HepG2 (cell line): Measurements from ENCODE around the gene TXNRD2. TPM values are rescaled to one million over a fixed set of nuclear protein-coding genes. Genes with fewer than 3 reads are reported as not detected.

Source experiments
- CBFB ChIP-seq: sonication (generic); formaldehyde crosslinking; IDR thresholded peaks from 2 replicates; pipeline ENCODE4 v1.4.0; 2020; ENCODE audit warnings: missing genetic modification reagents
- CEBPB ChIP-seq: IDR thresholded peaks from 2 replicates; pipeline ENCODE4 v1.6.1; 2011; ENCODE audit warnings: low read depth, low read length, improper control_type of control experiment, borderline replicate concordance
- CEBPG ChIP-seq: IDR thresholded peaks from 2 replicates; pipeline ENCODE4 v1.6.1; 2016
- CHCHD3 ChIP-seq: sonication (generic); formaldehyde crosslinking; IDR thresholded peaks from 2 replicates; pipeline ENCODE4 v1.8.0; 2022; ENCODE audit warnings: mild to moderate bottlenecking, missing genetic modification reagents, moderate library complexity
- FIP1L1 ChIP-seq: fragments of 200-400 bp; formaldehyde crosslinking; IDR thresholded peaks from 2 replicates; pipeline ENCODE4 v1.6.1; 2018; ENCODE audit warnings: low read depth, mild to moderate bottlenecking, low read length, moderate library complexity, borderline replicate concordance; ENCODE audit not compliant: insufficient read depth
- HNF4A ChIP-seq: sonication (generic); formaldehyde crosslinking; IDR thresholded peaks from 2 replicates; pipeline ENCODE4 v1.4.0; 2020; ENCODE audit warnings: missing genetic modification reagents
- LBX2 ChIP-seq: sonication (generic); formaldehyde crosslinking; IDR thresholded peaks from 2 replicates; pipeline ENCODE4 v1.5.0; 2020; ENCODE audit warnings: missing genetic modification reagents, mild to moderate bottlenecking, borderline replicate concordance
- MLX ChIP-seq: IDR thresholded peaks from 2 replicates; pipeline ENCODE4 v1.6.1; 2016
- RERE ChIP-seq: IDR thresholded peaks from 2 replicates; pipeline ENCODE4 v1.6.1; 2016; ENCODE audit warnings: low read depth, missing genetic modification reagents, missing compliant biosample characterization
- SP4 ChIP-seq: sonication (generic); formaldehyde crosslinking; IDR thresholded peaks from 2 replicates; pipeline ENCODE4 v1.8.1; 2023; ENCODE audit warnings: mild to moderate bottlenecking, missing genetic modification reagents
- ZNF124 ChIP-seq: sonication (generic); formaldehyde crosslinking; IDR thresholded peaks from 2 replicates; pipeline ENCODE4 v1.4.0; 2020; ENCODE audit warnings: missing genetic modification reagents
- ZNF761 ChIP-seq: sonication (generic); formaldehyde crosslinking; conservative IDR thresholded peaks from 2 replicates; pipeline ENCODE4 v1.4.0; 2020; ENCODE audit warnings: mild to moderate bottlenecking, missing genetic modification reagents
- ZSCAN25 ChIP-seq: sonication (generic); formaldehyde crosslinking; IDR thresholded peaks from 2 replicates; pipeline ENCODE4 v1.8.0; 2022; ENCODE audit warnings: mild to moderate bottlenecking, missing genetic modification reagents
- polyA plus RNA-seq, 8 experiments: library from polyadenylated mRNA; depleted of rRNA in 3 of 8; stranded (reverse) in 7 of 8; unstranded in 1 of 8; fragments of >200 nt; fragmentation: Illumina TruSeq in 4 of 8; extraction: Trizol in 4 of 8; gene quantifications; 2 replicates each; pipeline versions ENCODE4 v1.2.1 to v1.2.3, GENCODE V29; 2011 to 2016; ENCODE audit warnings: low read depth in 4 of 8, missing spikeins in 1 of 8, mixed read lengths in 1 of 8; ENCODE audit not compliant: insufficient read depth in 1 of 8
- total RNA-seq, 5 experiments: library from RNA; depleted of rRNA; stranded (reverse); fragments of >200 nt; fragmentation: Illumina TruSeq; extraction: Trizol; gene quantifications; 2 replicates each; pipeline ENCODE4 v1.2.3, GENCODE V29; 2016; ENCODE audit warnings: low read depth in 1 of 5

The TXNRD2 gene
- total and polyA plus RNA-seq, 2 of the 13 experiments (the other 11 are each of a cell fraction or from before 2014, with no cell fraction given): 17.5 to 18.6 TPM

- TF ChIP-seq FIP1L1 (no peak), ZNF124 (CRISPR knock-in tag) (no peak), RERE (no peak), SP4 (CRISPR knock-in tag) (no peak), LBX2 (CRISPR knock-in tag) (no peak), CHCHD3 (no peak), ZNF761 (no peak), CBFB (CRISPR knock-in tag) (no peak), CEBPB (peak; percentile 41; the same call in 1 of the 2 replicates), HNF4A (CRISPR knock-in tag) (no peak), MLX (no peak), ZSCAN25 (CRISPR knock-in tag) (no peak), CEBPG (CRISPR knock-in tag) (peak; percentile 38)
- TF ChIP-seq, all 625 proteins: peak for 6
Observed at GRCh38 chr22:19840059-19840458, 101.6 kb downstream of the TXNRD2 start (continued).
